ENCODE data around the gene ZFP69B.

- TF ChIP-seq PATZ1 (CRISPR knock-in tag; IDR thresholded peaks at IDR 0.05; ENCODE audit: borderline replicate concordance) (no peak), ARNTL (CRISPR knock-in tag; IDR thresholded peaks at IDR 0.05; ENCODE audit: borderline replicate concordance, low read depth) (no peak), TCF4 (CRISPR knock-in tag; IDR thresholded peaks at IDR 0.05; ENCODE audit: borderline replicate concordance) (no peak), OSR1 (CRISPR knock-in tag; IDR thresholded peaks at IDR 0.05) (no peak), BACH2 (CRISPR knock-in tag; IDR thresholded peaks at IDR 0.05; ENCODE audit: borderline replicate concordance) (no peak), SNAI2 (CRISPR knock-in tag; IDR thresholded peaks at IDR 0.05) (no peak), ZFP3 (CRISPR knock-in tag; IDR thresholded peaks at IDR 0.05) (no peak), CREB5 (CRISPR knock-in tag; IDR thresholded peaks at IDR 0.05; ENCODE audit: low read depth) (no peak), RARB (CRISPR knock-in tag; IDR thresholded peaks at IDR 0.05) (no peak), TSHZ2 (CRISPR knock-in tag; IDR thresholded peaks at IDR 0.05) (no peak), ZNF565 (CRISPR knock-in tag; conservative IDR thresholded peaks at IDR 0.05; ENCODE audit: low read depth) (no peak), ZFP30 (CRISPR knock-in tag; IDR thresholded peaks at IDR 0.05) (peak; percentile 99)
- TF ChIP-seq, protein P1, sequence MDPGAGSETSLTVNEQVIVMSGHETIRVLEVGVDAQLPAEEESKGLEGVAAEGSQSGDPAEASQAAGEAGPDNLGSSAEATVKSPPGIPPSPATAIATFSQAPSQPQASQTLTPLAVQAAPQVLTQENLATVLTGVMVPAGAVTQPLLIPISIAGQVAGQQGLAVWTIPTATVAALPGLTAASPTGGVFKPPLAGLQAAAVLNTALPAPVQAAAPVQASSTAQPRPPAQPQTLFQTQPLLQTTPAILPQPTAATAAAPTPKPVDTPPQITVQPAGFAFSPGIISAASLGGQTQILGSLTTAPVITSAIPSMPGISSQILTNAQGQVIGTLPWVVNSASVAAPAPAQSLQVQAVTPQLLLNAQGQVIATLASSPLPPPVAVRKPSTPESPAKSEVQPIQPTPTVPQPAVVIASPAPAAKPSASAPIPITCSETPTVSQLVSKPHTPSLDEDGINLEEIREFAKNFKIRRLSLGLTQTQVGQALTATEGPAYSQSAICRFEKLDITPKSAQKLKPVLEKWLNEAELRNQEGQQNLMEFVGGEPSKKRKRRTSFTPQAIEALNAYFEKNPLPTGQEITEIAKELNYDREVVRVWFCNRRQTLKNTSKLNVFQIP (CRISPR knock-in tag; IDR thresholded peaks at IDR 0.05; ENCODE audit: borderline replicate concordance, low read depth): no peak
Observed at GRCh38 chr1:40475268-40475667, 25.0 kb downstream of the ZFP69B start.
